Endodermal cell (in vitro differentiated cells): ENCODE results near the gene CDIPT. TPM values are rescaled to one million over a fixed set of nuclear protein-coding genes. Genes with fewer than 3 reads are reported as not detected.
A peak's percentile ranks its signal among the peaks of the same experiment; 100 is the strongest.
"Not testable (repeated sequence)": the region's sequence is repeated elsewhere in the genome, so short reads cannot be mapped to it uniquely, and the experiment has no call there.

ENCODE experiments used
- DNase-seq: peaks from one replicate; pipeline ENCODE4 v3.0.0-alpha.2; 2017
- H3K27ac ChIP-seq: 2 replicates; pipeline ENCODE4 v1.5.1; 2013; ENCODE audit warnings: mild to moderate bottlenecking, low read depth, low read length, moderate library complexity
- H3K27me3 ChIP-seq: 2 replicates; pipeline ENCODE4 v1.6.1; 2013; ENCODE audit warnings: mild to moderate bottlenecking, low read length, moderate library complexity; ENCODE audit not compliant: insufficient read depth, control insufficient read depth, poor library complexity, severe bottlenecking
- H3K36me3 ChIP-seq: 2 replicates; pipeline ENCODE4 v1.7.0; 2013; ENCODE audit warnings: mild to moderate bottlenecking, low read length, moderate library complexity; ENCODE audit not compliant: control insufficient read depth, insufficient read depth
- H3K4me1 ChIP-seq: one replicate; pipeline ENCODE4 v1.7.0; 2013; ENCODE audit warnings: low read length; ENCODE audit not compliant: control insufficient read depth, insufficient read depth
- H3K4me3 ChIP-seq: 2 replicates; pipeline ENCODE4 v1.5.1; 2013; ENCODE audit warnings: mild to moderate bottlenecking, low read length, moderate library complexity
- H3K9ac ChIP-seq: 2 replicates; pipeline ENCODE4 v1.6.1; 2013; ENCODE audit warnings: mild to moderate bottlenecking, low read length, moderate library complexity; ENCODE audit not compliant: poor library complexity, severe bottlenecking; ENCODE audit errors: extremely low read depth
- H3K9me3 ChIP-seq: 2 replicates; pipeline ENCODE4 v1.6.1; 2013; ENCODE audit warnings: mild to moderate bottlenecking, low read length, moderate library complexity; ENCODE audit not compliant: control insufficient read depth
- H3K27ac Mint-ChIP-seq: 2 replicates; pipeline ENCODE4 v1.8.0; 2020; ENCODE audit warnings: mixed read lengths
- H3K27me3 Mint-ChIP-seq: 2 replicates; pipeline ENCODE4 v1.8.0; 2021; ENCODE audit warnings: mild to moderate bottlenecking, mixed read lengths; ENCODE audit not compliant: insufficient read depth
- H3K36me3 Mint-ChIP-seq: 2 replicates; pipeline ENCODE4 v1.8.0; 2020; ENCODE audit warnings: low read depth, mixed read lengths
- H3K4me1 Mint-ChIP-seq: 2 replicates; pipeline ENCODE4 v1.8.0; 2020; ENCODE audit warnings: mixed read lengths
- H3K4me3 Mint-ChIP-seq: 2 replicates; pipeline ENCODE4 v1.8.0; 2020; ENCODE audit warnings: mild to moderate bottlenecking, moderate library complexity, mixed read lengths
- H3K9me3 Mint-ChIP-seq: 2 replicates; pipeline ENCODE4 v1.8.0; 2020; ENCODE audit warnings: mild to moderate bottlenecking, mixed read lengths
- WGBS, 2 experiments: methylation state at CpG; one replicate each; pipeline versions ENCODE4 v1.1.5 to v1.1.7; 2013; ENCODE audit warnings: missing lambda C conversion rate in 2 of 2, mixed read lengths in 1 of 2; ENCODE audit not compliant: insufficient coverage in 1 of 2, insufficient read length in 1 of 2; 5-methylcytosine and 5-hydroxymethylcytosine counted together
- total RNA-seq, 2 donors: library from RNA; stranded (reverse); fragmentation: NEBNext Ultra II Directional in 1 of 2; extraction: Animal tissue kit (Norgen Biotek cat#: 25700) in 1 of 2; gene quantifications; 2 replicates in 1 of 2; 3 replicates in 1 of 2; pipeline ENCODE4 v1.2.1, GENCODE V29; 2021
- TF ChIP-seq, protein P1 (sequence below): fragments of 200-600 bp; sonication (generic); conservative IDR thresholded peaks from 2 replicates; pipeline ENCODE4 v1.5.0; 2021; ENCODE audit warnings: antibody characterized with exemption, mild to moderate bottlenecking

Gene CDIPT
- total RNA-seq, 2 donors from 2014 or later, result 63.4 to 68.4 TPM

DNA sequence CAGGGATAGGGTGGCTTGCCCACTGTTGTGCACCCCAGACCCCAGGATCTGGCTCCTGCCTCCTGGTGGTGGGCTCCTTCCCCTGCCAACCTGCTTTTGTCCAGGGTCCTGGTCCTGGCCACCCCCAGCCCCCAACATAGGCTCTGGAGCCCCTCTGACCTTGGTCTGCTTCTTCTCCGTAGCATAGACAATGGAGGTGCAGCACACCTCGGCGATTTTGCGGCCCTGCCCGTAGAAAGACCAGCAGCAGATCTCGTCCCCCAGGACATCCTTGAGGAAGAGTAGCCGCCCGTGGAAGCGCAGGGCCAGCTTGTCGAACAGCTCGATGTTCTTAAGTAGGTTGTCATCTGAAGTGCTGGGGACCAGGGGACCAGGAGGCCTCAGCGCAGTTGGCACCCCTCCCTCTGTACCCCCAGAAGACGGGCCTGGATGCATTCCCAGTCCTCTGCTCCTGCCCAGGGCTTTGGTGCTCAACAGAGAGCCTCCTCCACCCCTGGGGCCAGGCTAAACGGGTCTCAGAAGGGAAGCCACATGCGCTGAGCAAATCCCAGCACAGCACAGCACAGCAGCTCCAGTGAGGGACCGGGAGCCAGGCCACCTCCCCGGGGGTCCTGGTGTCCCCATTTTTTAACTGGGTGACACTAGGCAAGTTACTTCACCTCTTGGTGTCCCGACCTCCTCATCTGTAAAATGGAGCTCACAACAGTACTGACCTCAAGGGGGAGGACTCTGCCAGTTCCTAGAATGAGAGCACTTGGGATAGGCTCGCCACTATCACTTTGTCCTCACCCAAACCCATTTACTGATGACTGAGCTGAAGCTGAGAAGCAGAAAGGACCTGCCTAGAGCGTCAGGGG is 48.0 kb upstream of the CDIPT start:
- H3K4me1 ChIP-seq, result no peaks in the 10 kb centered on the region
- peaks cover 4% of the 10 kb centered on the region for H3K4me1 Mint-ChIP-seq
- no peaks in the 10 kb centered on the region for H3K9me3 ChIP-seq
- H3K9ac ChIP-seq, result no peak overlapping the region
- H3K36me3 Mint-ChIP-seq, result peaks cover 22% of the 10 kb centered on the region
- H3K27ac Mint-ChIP-seq, result no peak overlapping the region
- H3K36me3 ChIP-seq, result peaks cover 11% of the 10 kb centered on the region
- WGBS, 2 experiments, result 93 to 95% methylated on average over 13 to 20 of the region's 20 CpGs
- H3K27me3 ChIP-seq, result no peaks in the 10 kb centered on the region
- no peaks in the 10 kb centered on the region for H3K27me3 Mint-ChIP-seq
- H3K9me3 Mint-ChIP-seq, result no peaks in the 10 kb centered on the region
- no peak for DNase-seq
- no peak overlapping the region for H3K27ac ChIP-seq
- H3K4me3 ChIP-seq, result no peak overlapping the region
- no peak overlapping the region for H3K4me3 Mint-ChIP-seq
- TF ChIP-seq, protein P1, sequence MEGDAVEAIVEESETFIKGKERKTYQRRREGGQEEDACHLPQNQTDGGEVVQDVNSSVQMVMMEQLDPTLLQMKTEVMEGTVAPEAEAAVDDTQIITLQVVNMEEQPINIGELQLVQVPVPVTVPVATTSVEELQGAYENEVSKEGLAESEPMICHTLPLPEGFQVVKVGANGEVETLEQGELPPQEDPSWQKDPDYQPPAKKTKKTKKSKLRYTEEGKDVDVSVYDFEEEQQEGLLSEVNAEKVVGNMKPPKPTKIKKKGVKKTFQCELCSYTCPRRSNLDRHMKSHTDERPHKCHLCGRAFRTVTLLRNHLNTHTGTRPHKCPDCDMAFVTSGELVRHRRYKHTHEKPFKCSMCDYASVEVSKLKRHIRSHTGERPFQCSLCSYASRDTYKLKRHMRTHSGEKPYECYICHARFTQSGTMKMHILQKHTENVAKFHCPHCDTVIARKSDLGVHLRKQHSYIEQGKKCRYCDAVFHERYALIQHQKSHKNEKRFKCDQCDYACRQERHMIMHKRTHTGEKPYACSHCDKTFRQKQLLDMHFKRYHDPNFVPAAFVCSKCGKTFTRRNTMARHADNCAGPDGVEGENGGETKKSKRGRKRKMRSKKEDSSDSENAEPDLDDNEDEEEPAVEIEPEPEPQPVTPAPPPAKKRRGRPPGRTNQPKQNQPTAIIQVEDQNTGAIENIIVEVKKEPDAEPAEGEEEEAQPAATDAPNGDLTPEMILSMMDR, result peak; percentile 34

DNA sequence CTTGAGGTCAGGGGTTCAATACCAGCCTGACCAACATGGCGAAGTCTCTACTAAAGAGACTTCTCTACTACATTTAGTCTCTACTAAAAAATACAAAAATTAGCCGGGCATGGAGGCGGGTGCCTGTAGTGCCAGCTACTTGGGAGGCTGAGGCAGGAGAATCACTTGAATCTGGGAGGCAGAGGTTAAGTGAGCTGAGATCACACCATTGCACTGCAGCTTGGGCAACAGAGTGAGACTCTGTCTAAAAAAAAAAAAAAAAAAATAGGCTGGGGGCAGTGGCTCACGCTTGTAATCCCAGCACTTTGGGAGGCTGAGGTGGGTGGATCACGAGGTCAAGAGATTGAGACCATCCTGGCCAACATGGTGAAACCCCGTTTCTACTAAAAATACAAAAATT is 46.8 kb upstream of the CDIPT start:
- H3K4me3 ChIP-seq, H3K9me3 ChIP-seq, H3K4me1 ChIP-seq, H3K9me3 Mint-ChIP-seq, H3K36me3 ChIP-seq, H3K27ac Mint-ChIP-seq, DNase-seq, H3K27me3 ChIP-seq, H3K27ac ChIP-seq, H3K27me3 Mint-ChIP-seq, H3K4me3 Mint-ChIP-seq, H3K4me1 Mint-ChIP-seq, H3K9ac ChIP-seq: not testable (repeated sequence)
- 67 to 85% methylated on average over 3 to 6 of the region's 6 CpGs for WGBS, 2 experiments
- H3K36me3 Mint-ChIP-seq, result peaks cover 16% of the 10 kb centered on the region

DNA sequence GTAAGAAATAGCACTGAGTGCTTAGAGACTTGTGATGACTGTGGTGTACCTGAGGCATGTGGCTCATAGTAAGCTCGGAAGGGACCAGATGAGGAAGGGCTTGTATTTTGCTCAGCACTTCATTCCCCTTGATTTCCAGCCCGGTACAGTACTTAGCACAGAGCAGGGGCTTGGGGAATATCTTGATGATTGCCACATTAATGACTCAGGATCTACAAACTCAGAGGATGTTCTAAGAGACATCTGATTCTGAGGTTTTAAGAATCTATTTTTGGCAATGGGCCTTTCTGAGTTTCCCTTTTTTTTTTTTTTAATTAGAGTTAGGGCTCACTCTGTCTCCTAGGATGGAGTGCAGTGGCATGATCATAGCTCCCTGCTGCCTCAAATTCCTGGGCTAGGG is 46.4 kb upstream of the CDIPT start:
- TF ChIP-seq, protein P1, result no peak
- Mint-ChIP-seq H3K27ac (no peak overlapping the region), H3K4me3 (no peak overlapping the region), H3K27me3 (no peaks in the 10 kb centered on the region), H3K4me1 (peaks cover 4% of the 10 kb centered on the region), H3K36me3 (peaks cover 17% of the 10 kb centered on the region), H3K9me3 (no peaks in the 10 kb centered on the region)
- no peak for DNase-seq
- WGBS, 2 experiments, result 91 to 100% methylated on average over 2 of the region's 2 CpGs
- H3K4me1 ChIP-seq, result no peaks in the 10 kb centered on the region
- H3K36me3 ChIP-seq, result peaks cover 4% of the 10 kb centered on the region
- no peak overlapping the region for H3K9ac ChIP-seq
- no peaks in the 10 kb centered on the region for H3K9me3 ChIP-seq
- H3K4me3 ChIP-seq, result no peak overlapping the region
- no peak overlapping the region for H3K27ac ChIP-seq
- H3K27me3 ChIP-seq, result no peaks in the 10 kb centered on the region
